H1 (cell line): ENCODE results near the gene TAOK1. TPM values are rescaled to one million over a fixed set of nuclear protein-coding genes. Genes with fewer than 3 reads are reported as not detected.

Experiments used
- CTCF ChIA-PET: fragments of 300-600 bp; sonication (Branson Sonifier 250); formaldehyde crosslinking; loops from one replicate; lab custom pipeline; 2021; ENCODE audit not compliant: partially characterized antibody; lab: Charles Lee
- POLR2A ChIA-PET: fragments of 300-600 bp; sonication (Branson Sonifier 250); formaldehyde crosslinking; loops from one replicate; lab custom pipeline; 2021; ENCODE audit warnings: inconsistent platforms; ENCODE audit not compliant: partially characterized antibody; lab: Charles Lee
- DNase-seq, 2 experiments: peaks; one replicate each; pipeline versions ENCODE4 v3.0.0 to v3.0.0-alpha.2; 2010 to 2022; ENCODE audit warnings: low spot score in 2 of 2, low read depth in 1 of 2, mixed read lengths in 1 of 2
- FAIRE-seq: peaks from 2 replicates; lab custom pipeline; 2011; peaks lifted over from hg19 to GRCh38; lab: Jason Lieb, UNC
- H2AFZ ChIP-seq: 2 replicates; pipeline ENCODE4 v1.8.1; 2012; ENCODE audit warnings: low read length, inconsistent platforms
- H2AK5ac ChIP-seq: 2 replicates; pipeline ENCODE4 v1.6.1; 2013; ENCODE audit warnings: low read depth, low read length
- H2BK120ac ChIP-seq: replicated peaks from 2 replicates; pipeline ENCODE3; 2013; ENCODE audit warnings: low read depth, low read length, inconsistent platforms
- H2BK12ac ChIP-seq: 2 replicates; pipeline ENCODE4 v1.6.1; 2013; ENCODE audit warnings: low read depth, low read length
- H2BK15ac ChIP-seq: 2 replicates; pipeline ENCODE4 v1.6.1; 2013; ENCODE audit warnings: low read length
- H2BK20ac ChIP-seq: 2 replicates; pipeline ENCODE4 v1.6.1; 2013; ENCODE audit warnings: low read length
- H2BK5ac ChIP-seq: 2 replicates; pipeline ENCODE4 v1.6.1; 2013; ENCODE audit warnings: low read depth, low read length
- H3K14ac ChIP-seq: 2 replicates; pipeline ENCODE4 v1.6.1; 2013; ENCODE audit warnings: inconsistent platforms; ENCODE audit not compliant: insufficient read length
- H3K18ac ChIP-seq: 2 replicates; pipeline ENCODE4 v1.6.1; 2013; ENCODE audit warnings: low read length; ENCODE audit errors: extremely low read depth
- H3K23ac ChIP-seq: 2 replicates; pipeline ENCODE4 v1.6.1; 2013; ENCODE audit warnings: inconsistent platforms; ENCODE audit not compliant: insufficient read length
- H3K23me2 ChIP-seq: 2 replicates; pipeline ENCODE4 v1.6.1; 2013; ENCODE audit warnings: low read depth, low read length
- H3K27ac ChIP-seq: 2 replicates; pipeline ENCODE4 v1.6.1; 2011; ENCODE audit warnings: low read depth, low read length, inconsistent platforms
- H3K27me3 ChIP-seq, 4 experiments: replicated peaks in 1 of 4; 1 replicate in 1 of 4; 2 replicates in 3 of 4; pipeline versions ENCODE4 v1.6.1 to v1.8.1; 2011 to 2013; ENCODE audit warnings: low read length in 3 of 4, mild to moderate bottlenecking in 3 of 4, inconsistent platforms in 2 of 4, mixed read lengths in 2 of 4, moderate library complexity in 1 of 4; ENCODE audit not compliant: control insufficient read depth in 3 of 4, insufficient read depth in 3 of 4; ENCODE audit errors: extremely low read depth in 1 of 4
- H3K36me3 ChIP-seq, 4 experiments: 2 replicates each; pipeline versions ENCODE4 v1.6.1 to v1.8.1; 2011 to 2013; ENCODE audit warnings: mild to moderate bottlenecking in 4 of 4, low read length in 3 of 4, moderate library complexity in 2 of 4, control low read depth in 1 of 4, inconsistent platforms in 1 of 4; ENCODE audit not compliant: insufficient read depth in 4 of 4, control insufficient read depth in 2 of 4
- H3K4ac ChIP-seq: replicated peaks from 2 replicates; pipeline ENCODE3; 2013; ENCODE audit warnings: low read length, low read depth, mixed read lengths, inconsistent platforms; ENCODE audit not compliant: insufficient read length
- H3K4me1 ChIP-seq, 4 experiments: replicated peaks in 1 of 4; 1 replicate in 1 of 4; 2 replicates in 3 of 4; pipeline versions ENCODE4 v1.6.1 to v1.8.1; 2011 to 2013; ENCODE audit warnings: low read length in 3 of 4, inconsistent platforms in 2 of 4, mixed read lengths in 1 of 4; ENCODE audit not compliant: insufficient read depth in 4 of 4, control insufficient read depth in 3 of 4
- H3K4me2 ChIP-seq, 2 experiments: 2 replicates each; pipeline versions ENCODE4 v1.6.1 to v1.8.1; 2011 to 2013; ENCODE audit warnings: low read depth in 2 of 2, low read length in 2 of 2, control low read depth in 1 of 2, inconsistent platforms in 1 of 2, mild to moderate bottlenecking in 1 of 2; ENCODE audit not compliant: insufficient read depth in 1 of 2
- H3K4me3 ChIP-seq, 4 experiments: fragments of 200-600, 300-600 bp in 1 of 4; sonication (generic), shearing (Covaris generic), sonication (Bioruptor Twin) in 1 of 4; 2 replicates each; pipeline versions ENCODE4 v1.5.1 to v1.8.1; 2011 to 2016; ENCODE audit warnings: low read length in 4 of 4, low read depth in 3 of 4, control low read depth in 2 of 4, inconsistent platforms in 2 of 4, mild to moderate bottlenecking in 2 of 4, mixed read lengths in 1 of 4, moderate library complexity in 1 of 4; ENCODE audit not compliant: insufficient read depth in 2 of 4; ENCODE audit errors: extremely low read depth in 1 of 4
- H3K56ac ChIP-seq: replicated peaks from 2 replicates; pipeline ENCODE3; 2013; ENCODE audit warnings: low read depth, mild to moderate bottlenecking, mixed read lengths, low read length, inconsistent platforms; ENCODE audit not compliant: insufficient read length
- H3K79me1 ChIP-seq: 2 replicates; pipeline ENCODE4 v1.6.1; 2013; ENCODE audit warnings: low read depth, low read length, control low read depth
- H3K79me2 ChIP-seq, 2 experiments: 2 replicates each; pipeline versions ENCODE4 v1.6.1 to v1.8.1; 2012 to 2013; ENCODE audit warnings: low read length in 2 of 2, mild to moderate bottlenecking in 2 of 2, inconsistent platforms in 1 of 2; ENCODE audit not compliant: insufficient read depth in 2 of 2, control insufficient read depth in 1 of 2
- H3K9ac ChIP-seq, 4 experiments: replicated peaks in 1 of 4; 1 replicate in 1 of 4; 2 replicates in 3 of 4; pipeline versions ENCODE4 v1.6.1 to v1.8.1; 2011 to 2013; ENCODE audit warnings: low read depth in 3 of 4, low read length in 3 of 4, control low read depth in 2 of 4, mild to moderate bottlenecking in 2 of 4, moderate library complexity in 2 of 4, inconsistent platforms in 1 of 4; ENCODE audit errors: extremely low read depth in 1 of 4
- H3K9me3 ChIP-seq, 2 experiments: 2 replicates each; pipeline versions ENCODE4 v1.6.1 to v1.8.1; 2012 to 2013; ENCODE audit warnings: mild to moderate bottlenecking in 2 of 2, moderate library complexity in 2 of 2, control low read depth in 1 of 2, inconsistent platforms in 1 of 2, low read depth in 1 of 2, low read length in 1 of 2, mixed read lengths in 1 of 2; ENCODE audit not compliant: insufficient read depth in 2 of 2
- H4K20me1 ChIP-seq, 2 experiments: replicated peaks in 1 of 2; 2 replicates each; pipeline versions ENCODE3 to v1.8.1; 2011 to 2013; ENCODE audit warnings: inconsistent platforms in 2 of 2, low read length in 2 of 2, mild to moderate bottlenecking in 1 of 2; ENCODE audit not compliant: insufficient read depth in 2 of 2, control insufficient read depth in 1 of 2
- H4K5ac ChIP-seq: 2 replicates; pipeline ENCODE4 v1.6.1; 2013; ENCODE audit warnings: low read length, low read depth, mixed read lengths, inconsistent platforms; ENCODE audit not compliant: insufficient read length
- H4K8ac ChIP-seq: 2 replicates; pipeline ENCODE4 v1.8.0; 2013; ENCODE audit warnings: mild to moderate bottlenecking, moderate library complexity, low read length, inconsistent platforms; ENCODE audit not compliant: insufficient read depth; ENCODE audit errors: extremely low read depth
- H4K91ac ChIP-seq: replicated peaks from 2 replicates; pipeline ENCODE3; 2013; ENCODE audit warnings: low read length, mixed read lengths, inconsistent platforms; ENCODE audit not compliant: insufficient read length
- NANOG ChIP-seq: IDR thresholded peaks from 2 replicates; pipeline ENCODE4 v1.6.1; 2011; ENCODE audit warnings: low read length, low read depth, mild to moderate bottlenecking, inconsistent platforms; ENCODE audit not compliant: insufficient read depth, poor library complexity, severe bottlenecking
- POLR2AphosphoS5 ChIP-seq: IDR thresholded peaks from 2 replicates; pipeline ENCODE4 v1.6.1; 2011; ENCODE audit warnings: low read depth, low read length
- RFX5 ChIP-seq: IDR thresholded peaks from 2 replicates; pipeline ENCODE4 v1.6.1; 2011; ENCODE audit warnings: low read depth, low read length, improper control_type of control experiment, borderline replicate concordance
- YY1 ChIP-seq: IDR thresholded peaks from 2 replicates; pipeline ENCODE4 v1.6.1; 2011; ENCODE audit warnings: low read depth, mild to moderate bottlenecking, low read length
- WGBS, 2 experiments: shearing (Covaris generic) in 1 of 2; methylation state at CpG; one replicate each; pipeline versions ENCODE4 v1.1.6 to v1.1.7; 2013 to 2015; ENCODE audit warnings: low lambda C conversion rate in 2 of 2, mixed read lengths in 2 of 2, inconsistent platforms in 1 of 2, low coverage in 1 of 2, missing lambda C conversion rate in 1 of 2; ENCODE audit not compliant: insufficient replicate concordance in 2 of 2, insufficient coverage in 1 of 2, insufficient read length in 1 of 2; ENCODE audit errors: extremely low coverage in 1 of 2, missing lambda C conversion rate in 1 of 2; 5-methylcytosine and 5-hydroxymethylcytosine counted together
- polyA plus RNA-seq, 7 experiments: library from polyadenylated mRNA; depleted of rRNA in 3 of 7; stranded (reverse) in 5 of 7; unstranded in 2 of 7; fragments of >200 nt in 5 of 7; fragments of 200-250 nt in 2 of 7; gene quantifications; 1 replicate in 5 of 7; 2 replicates in 1 of 7; 4 replicates in 1 of 7; pipeline versions ENCODE4 v1.2.1 to v1.2.3, GENCODE V29; 2011 to 2013; ENCODE audit warnings: missing spikeins in 2 of 7, mixed read lengths in 2 of 7
- total RNA-seq: library from RNA; stranded (reverse); fragmentation: NEBNext Ultra II Directional; extraction: Animal tissue kit (Norgen Biotek cat#: 25700); gene quantifications from 2 replicates; pipeline ENCODE4 v1.2.1, GENCODE V29; 2021

TAOK1 gene
- total and polyA plus RNA-seq, 2 of the 8 experiments (the other 6 are each of a cell fraction or from before 2014, with no cell fraction given): 12.2 to 90.6 TPM

DNA sequence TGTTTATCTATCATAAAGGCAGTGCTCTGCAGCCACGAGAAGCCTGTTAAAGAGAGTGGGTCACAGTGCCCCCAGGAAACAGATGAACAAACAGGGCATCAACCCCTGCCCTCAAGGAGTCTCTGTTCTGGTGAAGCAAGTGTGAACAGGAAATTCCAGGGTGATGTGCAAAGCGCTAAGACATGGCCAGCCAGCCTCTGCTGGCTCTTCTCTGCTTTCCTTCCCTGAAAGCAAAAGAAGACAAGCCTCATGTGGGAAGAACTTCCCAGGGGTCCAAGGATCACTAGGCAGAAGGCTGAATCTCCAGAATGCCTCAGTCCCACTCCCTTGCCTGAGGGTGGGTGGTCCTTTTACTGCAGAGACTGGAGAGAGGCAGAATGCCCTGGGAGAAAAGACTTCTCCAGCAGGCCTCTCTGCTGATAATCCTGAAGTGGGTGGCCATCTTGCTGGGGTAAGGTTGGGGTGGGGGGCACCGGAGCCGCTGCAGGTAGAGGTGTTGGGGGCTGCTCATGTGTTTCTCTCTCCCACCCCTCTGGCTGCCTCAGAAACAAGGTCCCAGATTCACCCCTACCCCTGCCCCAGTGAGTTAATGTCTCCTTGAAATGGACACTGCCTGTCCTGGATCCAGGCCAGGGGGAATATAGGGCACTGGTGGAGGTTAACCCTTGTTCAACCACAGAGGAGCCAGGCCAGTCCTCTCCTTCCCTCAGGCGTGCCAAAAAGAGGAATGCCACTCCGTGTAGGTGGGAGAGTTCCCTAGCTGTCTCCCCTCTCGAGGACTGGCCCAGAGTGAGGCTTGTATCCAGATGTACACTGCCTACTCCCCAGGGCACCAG lies 205.2 kb downstream of the TAOK1 start:
- Histone ChIP-seq H3K27ac (no peak overlapping the region), H2BK5ac (no peak overlapping the region), H3K79me2 (peaks cover 0 to 37% of the 10 kb centered on the region in 2 experiments; a peak in 2 of 4 replicates), H3K23ac (no peak overlapping the region), H3K4ac (no peak overlapping the region), H3K4me3 (no peak overlapping the region), H3K4me1 (peaks cover 10 to 53% (median 35%) of the 10 kb centered on the region in 4 experiments), H3K23me2 (peaks cover 26% of the 10 kb centered on the region), H3K14ac (no peak overlapping the region), H3K27me3 (peaks cover 0 to 3% (median 0%) of the 10 kb centered on the region in 4 experiments; a peak in 2 of 7 replicates), H2AK5ac (no peak overlapping the region), H4K5ac (no peak overlapping the region), H2AFZ (no peak overlapping the region), H4K8ac (no peak overlapping the region), H3K36me3 (no peaks in the 10 kb centered on the region), H3K9ac (no peak overlapping the region), H4K20me1 (peaks cover 0 to 19% of the 10 kb centered on the region in 2 experiments), H3K56ac (no peak overlapping the region), H3K4me2 (no peak overlapping the region; a peak in 1 of 4 replicates), H2BK20ac (no peak overlapping the region), H2BK12ac (peak overlapping the region; percentile 19; the same call in 1 of the 2 replicates), H2BK120ac (no peak overlapping the region), H3K18ac (no peak overlapping the region), H4K91ac (no peak overlapping the region), H3K9me3 (no peaks in the 10 kb centered on the region), H2BK15ac (no peak overlapping the region), H3K79me1 (peaks cover 9% of the 10 kb centered on the region)
- ChIA-PET CTCF (interaction anchor here (0.9 to 8.1 kb wide), 10 partner anchors 10 to 336 kb away, joined by 3 to 167 read pairs (median 7); partner anchors contain the start of gene TP53I13), POLR2A (interaction anchor here (0.9 to 1.7 kb wide), 3 partner anchors 13 to 23 kb away, joined by 4 read pairs; no protein-coding TSS in a partner anchor)
- TF ChIP-seq RFX5: no peak
- no peak for TF ChIP-seq NANOG
- TF ChIP-seq YY1: 0 out of 2 replicates have a peak, but pooled peaks have one; percentile 9
- no peak for TF ChIP-seq POLR2AphosphoS5
- no peak for DNase-seq
- 88% methylated on average over 7 of the region's 7 CpGs; no CpG with 5 or more reads in 1 of the 2 experiments for WGBS, 2 experiments
- FAIRE-seq: no peak
